DMS153 treated with DMSO at 0.1 percent for 48 hours (cell line): Measurements from ENCODE around the gene OPRL1.
"Not testable (repeated sequence)": the region's sequence is repeated elsewhere in the genome, so short reads cannot be mapped to it uniquely, and the experiment has no call there.

Source experiments
- DNase-seq: peaks from one replicate; lab custom pipeline; 2025; ENCODE audit not compliant: unreplicated experiment; lab: John Stamatoyannopoulos, UW

OPRL1 gene

DNA sequence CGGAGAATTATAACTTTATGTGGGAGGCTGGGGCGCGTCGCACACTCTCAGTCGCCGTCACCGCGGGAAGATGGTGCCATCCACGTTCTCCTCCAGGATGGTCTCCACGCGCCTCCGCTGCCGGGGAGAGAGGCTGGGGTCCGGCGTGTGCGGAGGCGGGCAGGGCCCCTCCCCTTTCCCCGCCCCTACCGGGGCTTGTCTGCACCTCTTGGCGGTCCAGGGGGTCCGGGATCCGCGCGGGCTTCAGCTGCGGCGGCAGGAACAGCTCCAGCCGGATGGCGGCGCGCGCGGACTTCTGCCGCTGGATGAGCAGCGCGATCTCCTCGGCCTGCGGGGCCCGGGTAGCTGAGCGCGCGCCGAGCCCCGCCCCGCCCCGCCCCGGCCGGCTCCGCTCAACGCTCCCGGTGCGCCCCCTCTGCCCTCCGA, 3.5 kb downstream of the OPRL1 start:
- peak; percentile 49 for DNase-seq

- no peak for DNase-seq
These were observed 4.2 kb downstream of the OPRL1 start, which contains the start of gene LKAAEAR1 for GRCh38 chr20:64083804-64084684. LKAAEAR1 (minus strand) TSS chr20:64084398; CDS start chr20:64084219, 179 bp downstream.

DNA sequence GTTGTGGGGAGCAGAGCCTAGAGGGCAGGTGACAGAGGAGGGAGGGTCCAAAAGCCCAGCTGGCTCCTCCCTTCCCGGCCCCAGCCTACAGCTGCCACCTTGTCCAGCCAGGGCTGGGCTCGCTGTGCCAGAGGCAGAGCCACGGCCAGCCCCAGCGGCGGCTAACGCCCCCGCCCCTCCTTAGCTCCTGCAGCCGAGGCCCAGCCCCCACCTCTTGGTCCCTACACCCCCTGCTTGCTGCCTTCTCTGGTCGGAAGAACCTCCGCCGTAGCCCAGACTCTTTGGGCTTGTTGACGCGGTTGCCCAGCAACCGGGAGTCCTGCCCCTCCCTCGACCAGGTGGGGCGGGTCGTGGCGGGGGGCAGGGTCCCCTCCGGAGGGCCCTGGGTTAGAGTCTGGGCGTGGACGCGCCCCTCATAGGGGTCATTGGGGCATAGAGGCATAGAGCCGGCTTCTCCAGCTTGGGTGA, 4.8 kb downstream of the OPRL1 start:
- DNase-seq: no peak

- DNase-seq: no peak
These were observed 6.9 kb downstream of the OPRL1 start for GRCh38 chr20:64086801-64087200.

- DNase-seq: not testable (repeated sequence)
These were observed 7.4 kb downstream of the OPRL1 start for GRCh38 chr20:64087226-64087825.

DNA sequence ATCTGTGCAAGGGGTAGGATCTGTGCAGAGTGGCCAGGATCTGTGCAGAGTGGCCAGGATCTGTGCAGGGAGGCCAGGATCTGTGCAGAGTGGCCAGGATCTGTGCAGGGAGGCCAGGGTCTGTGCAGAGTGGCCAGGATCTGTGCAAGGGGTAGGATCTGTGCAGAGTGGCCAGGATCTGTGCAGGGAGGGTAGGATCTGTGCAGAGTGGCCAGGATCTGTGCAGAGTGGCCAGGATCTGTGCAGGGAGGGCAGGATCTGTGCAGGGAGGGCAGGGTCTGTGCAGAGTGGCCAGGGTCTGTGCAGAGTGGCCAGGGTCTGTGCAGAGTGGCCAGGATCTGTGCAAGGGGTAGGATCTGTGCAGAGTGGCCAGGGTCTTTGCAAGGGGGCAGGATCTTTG, 8.7 kb downstream of the OPRL1 start:
- DNase-seq: not testable (repeated sequence)

- DNase-seq: no peak
These were observed 10.3 kb downstream of the OPRL1 start for GRCh38 chr20:64090165-64090564.

DNA sequence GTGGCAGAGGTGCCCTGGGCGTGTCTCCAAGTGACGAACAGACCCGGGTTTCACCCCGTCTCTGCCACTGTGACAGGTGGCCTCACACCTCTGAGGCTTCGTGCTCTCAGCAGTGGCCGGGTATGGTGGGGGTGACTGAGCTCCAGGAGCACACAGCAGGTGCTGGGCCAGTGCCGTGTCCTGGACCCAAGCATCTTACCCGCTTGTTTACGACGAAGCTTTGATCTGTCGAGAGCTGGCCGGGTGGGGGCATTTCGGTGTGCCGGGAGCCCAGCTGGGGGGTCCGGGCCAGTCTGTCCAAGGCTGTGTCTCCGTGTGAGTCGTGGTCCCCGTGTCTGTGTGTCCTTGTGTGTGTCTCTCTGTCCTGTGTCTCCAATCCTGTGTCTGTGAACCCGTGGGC, 11.5 kb downstream of the OPRL1 start:
- DNase-seq: no peak

DNA sequence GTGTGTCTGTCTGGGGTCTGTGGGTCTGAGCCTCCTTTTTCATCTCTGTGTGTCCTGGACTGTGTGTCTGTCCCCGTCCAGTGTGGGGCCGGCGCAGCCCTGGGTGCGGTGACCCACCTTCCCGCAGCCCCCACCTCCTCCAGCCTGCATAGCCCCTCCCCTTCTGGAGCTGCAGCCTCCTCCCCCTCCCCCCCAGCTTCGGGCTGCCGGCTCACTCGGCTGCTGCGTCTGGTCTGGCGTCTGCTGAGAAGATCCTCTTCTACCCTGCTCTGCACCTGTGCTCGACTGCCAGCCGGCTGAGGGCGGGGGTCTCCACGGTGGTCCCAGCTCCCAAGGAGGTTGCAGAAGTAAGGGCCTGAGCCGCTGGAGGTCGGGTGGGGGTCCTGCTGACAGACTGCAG, 11.9 kb downstream of the OPRL1 start:
- no peak for DNase-seq

GRCh38 chr20:64092258-64093012, 12.6 kb downstream of the OPRL1 start:
- no peak for DNase-seq

GRCh38 chr20:64093013-64093503, 13.2 kb downstream of the OPRL1 start:
- no peak for DNase-seq

GRCh38 chr20:64095455-64095854, 15.6 kb downstream of the OPRL1 start:
- DNase-seq: no peak

GRCh38 chr20:64095927-64096326, 16.0 kb downstream of the OPRL1 start:
- DNase-seq: no peak

GRCh38 chr20:64096535-64096934, 16.7 kb downstream of the OPRL1 start:
- no peak for DNase-seq

DNA sequence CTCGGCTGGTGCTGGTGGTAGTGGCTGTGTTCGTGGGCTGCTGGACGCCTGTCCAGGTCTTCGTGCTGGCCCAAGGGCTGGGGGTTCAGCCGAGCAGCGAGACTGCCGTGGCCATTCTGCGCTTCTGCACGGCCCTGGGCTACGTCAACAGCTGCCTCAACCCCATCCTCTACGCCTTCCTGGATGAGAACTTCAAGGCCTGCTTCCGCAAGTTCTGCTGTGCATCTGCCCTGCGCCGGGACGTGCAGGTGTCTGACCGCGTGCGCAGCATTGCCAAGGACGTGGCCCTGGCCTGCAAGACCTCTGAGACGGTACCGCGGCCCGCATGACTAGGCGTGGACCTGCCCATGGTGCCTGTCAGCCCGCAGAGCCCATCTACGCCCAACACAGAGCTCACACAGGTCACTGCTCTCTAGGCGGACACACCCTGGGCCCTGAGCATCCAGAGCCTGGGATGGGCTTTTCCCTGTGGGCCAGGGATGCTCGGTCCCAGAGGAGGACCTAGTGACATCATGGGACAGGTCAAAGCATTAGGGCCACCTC, 18.7 kb downstream of the OPRL1 start:
- no peak for DNase-seq

GRCh38 chr20:64099086-64099786, 19.4 kb downstream of the OPRL1 start:
- DNase-seq: no peak

- no peak for DNase-seq
These were observed 20.1 kb downstream of the OPRL1 start for GRCh38 chr20:64099880-64100565.

DNA sequence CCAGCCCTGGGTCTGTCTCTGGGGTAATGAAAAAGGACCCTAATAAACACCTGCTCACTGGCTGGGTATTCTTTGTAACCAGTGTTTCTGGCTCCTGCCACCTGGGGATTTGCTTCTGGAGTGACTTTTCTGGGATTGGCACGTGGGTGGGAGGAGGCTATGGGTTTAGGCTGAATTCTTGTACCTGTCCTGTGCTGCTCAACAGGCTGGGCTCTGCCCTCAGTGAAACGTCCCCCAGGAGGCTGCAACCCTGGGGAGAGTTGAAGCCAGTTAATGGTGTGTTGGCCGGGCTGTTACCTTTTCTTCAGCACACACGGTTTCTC, 20.6 kb downstream of the OPRL1 start:
- peak; percentile 18 for DNase-seq

DNA sequence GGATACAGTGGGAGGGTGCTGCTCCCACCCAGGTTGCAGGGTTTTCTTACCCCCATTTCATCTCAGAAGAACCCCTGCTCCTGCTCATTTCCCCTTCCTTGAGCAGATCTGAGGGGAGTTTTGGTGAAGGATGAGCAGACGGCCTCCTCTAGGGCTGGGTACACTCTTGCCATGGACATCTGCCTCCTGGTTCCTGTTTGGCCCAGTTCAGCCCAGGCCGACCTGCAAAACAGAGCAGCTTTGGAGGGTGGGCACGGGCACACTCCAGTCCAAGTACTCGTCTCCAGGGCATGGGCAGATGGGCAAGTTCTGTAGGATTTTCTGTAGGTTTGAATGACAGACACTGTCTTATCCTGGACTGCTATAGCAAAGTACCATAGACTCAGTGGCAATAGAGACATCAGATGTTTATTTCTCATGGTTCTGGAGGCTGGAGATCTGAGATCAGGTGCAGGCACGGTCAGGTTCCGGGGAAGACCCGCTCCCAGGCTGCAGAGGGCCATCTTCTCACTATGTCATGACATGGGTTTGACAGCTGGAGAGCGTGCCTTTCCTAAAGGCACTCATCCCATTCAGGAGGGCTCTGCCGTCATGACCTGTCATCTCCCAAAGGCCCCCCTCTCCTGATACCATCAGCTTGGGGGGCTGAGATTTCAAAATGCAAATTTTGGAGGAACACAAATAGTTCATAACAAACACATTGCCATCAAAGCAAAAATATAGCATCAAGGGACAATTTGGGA, 21.2 kb downstream of the OPRL1 start:
- no peak for DNase-seq
